OCI-LY7 (cell line): ENCODE data around the gene USP53. TPM values are rescaled to one million over a fixed set of nuclear protein-coding genes. Genes with fewer than 3 reads are reported as not detected.
"Not testable (repeated sequence)": the region's sequence is repeated elsewhere in the genome, so short reads cannot be mapped to it uniquely, and the experiment has no call there.

Source experiments
- BruUV-seq: library from RNA; stranded (reverse); fragments of 400-500 nt; replicated peaks from 2 replicates; lab custom pipeline; 2021; lab: Mats Ljungman, UMichigan
- CTCF ChIA-PET: fragments of 300-600 bp; sonication (Branson Sonifier 250); formaldehyde crosslinking; loops from one replicate; lab custom pipeline; 2022; ENCODE audit warnings: antibody characterized with exemption; ENCODE audit not compliant: unreplicated experiment; lab: Charles Lee
- POLR2A ChIA-PET: fragments of 300-600 bp; sonication (Branson Sonifier 250); formaldehyde crosslinking; loops from one replicate; lab custom pipeline; 2022; ENCODE audit warnings: antibody characterized with exemption; lab: Charles Lee
- DNase-seq: peaks from one replicate; pipeline ENCODE4 v3.0.0-alpha.2; 2015; ENCODE audit warnings: low spot score
- H2AFZ ChIP-seq: fragments of 200-600 bp; sonication (generic), shearing (Covaris generic); 2 replicates; pipeline ENCODE4 v1.6.1; 2014; ENCODE audit warnings: mild to moderate bottlenecking, antibody characterized with exemption, low read length, moderate library complexity
- H3K27ac ChIP-seq: fragments of 200-600 bp; sonication (generic); 2 replicates; pipeline ENCODE4 v1.5.1; 2014; ENCODE audit warnings: mixed run types, low read depth, mild to moderate bottlenecking, moderate library complexity, low read length, inconsistent platforms; ENCODE audit not compliant: poor library complexity, severe bottlenecking
- H3K36me3 ChIP-seq: fragments of 200-600 bp; sonication (generic); 2 replicates; pipeline ENCODE4 v1.6.1; 2014; ENCODE audit warnings: mild to moderate bottlenecking, antibody characterized with exemption, low read length, moderate library complexity, mixed read lengths; ENCODE audit not compliant: insufficient read depth
- H3K4me1 ChIP-seq: fragments of 200-600 bp; sonication (generic); 2 replicates; pipeline ENCODE4 v1.5.1; 2014; ENCODE audit warnings: mild to moderate bottlenecking, low read length; ENCODE audit not compliant: insufficient read depth, poor library complexity, severe bottlenecking
- H3K4me2 ChIP-seq: fragments of 200-600 bp; sonication (generic); 2 replicates; pipeline ENCODE4 v1.6.1; 2014; ENCODE audit warnings: mild to moderate bottlenecking, low read length
- H3K4me3 ChIP-seq: fragments of 200-600 bp; sonication (generic); 2 replicates; pipeline ENCODE4 v1.5.1; 2014; ENCODE audit warnings: mild to moderate bottlenecking, low read depth, low read length; ENCODE audit not compliant: poor library complexity, severe bottlenecking
- H3K79me2 ChIP-seq: fragments of 200-600 bp; sonication (generic); 2 replicates; pipeline ENCODE4 v1.6.1; 2016; ENCODE audit warnings: low read depth, mild to moderate bottlenecking, low read length, moderate library complexity, mixed read lengths; ENCODE audit not compliant: insufficient read depth
- H3K9me2 ChIP-seq: fragments of 200-600 bp; sonication (generic); 2 replicates; pipeline ENCODE4 v1.6.1; 2016; ENCODE audit warnings: mild to moderate bottlenecking, low read length, mixed read lengths; ENCODE audit not compliant: insufficient read depth
- H3K9me3 ChIP-seq: fragments of 200-600 bp; sonication (generic); 2 replicates; pipeline ENCODE4 v1.6.1; 2014; ENCODE audit warnings: mild to moderate bottlenecking, mixed run types, low read length, mixed read lengths
- H4K20me1 ChIP-seq: fragments of 200-600 bp; sonication (generic); 2 replicates; pipeline ENCODE4 v1.6.1; 2014; ENCODE audit warnings: mild to moderate bottlenecking, antibody characterized with exemption, low read length, moderate library complexity, mixed read lengths; ENCODE audit not compliant: insufficient read depth
- CTCF ChIP-seq: fragments of 200-600 bp; sonication (generic); conservative IDR thresholded peaks from 2 replicates; pipeline ENCODE4 v1.5.1; 2014; ENCODE audit warnings: mild to moderate bottlenecking, antibody characterized with exemption, low read length, moderate library complexity, mixed read lengths
- EZH2phosphoT487 ChIP-seq: fragments of 200-600 bp; sonication (generic); IDR thresholded peaks from 2 replicates; pipeline ENCODE4 v1.6.1; 2018; ENCODE audit warnings: low read depth, borderline replicate concordance, mild to moderate bottlenecking, mixed run types, antibody characterized with exemption, low read length, moderate library complexity, mixed read lengths
- intact Hi-C: fragments of 100-400 bp; cut with micrococcal nuclease; formaldehyde crosslinking; loops from one replicate; pipeline ENCODE4 v1.10.0; 2022; ENCODE audit not compliant: unreplicated experiment
- total RNA-seq, 2 experiments: library from RNA; depleted of rRNA in 1 of 2; stranded (reverse); fragments of >200 nt in 1 of 2; shearing (Covaris generic) in 1 of 2; gene quantifications; 2 replicates each; pipeline ENCODE4 v1.2.3, GENCODE V29; 2014 to 2022

USP53 gene
- total RNA-seq, 2 experiments from 2014 or later, result 4.9 to 9.2 TPM

GRCh38 chr4:119329835-119330620, 117.5 kb downstream of the USP53 start:
- CTCF ChIA-PET, result no interaction called here

GRCh38 chr4:119336332-119336979, 123.9 kb downstream of the USP53 start:
- intact Hi-C loops, H3K36me3 ChIP-seq, BruUV-seq, H4K20me1 ChIP-seq, H3K4me3 ChIP-seq, H3K79me2 ChIP-seq, H2AFZ ChIP-seq, H3K4me2 ChIP-seq, H3K4me1 ChIP-seq, CTCF ChIA-PET, POLR2A ChIA-PET, H3K27ac ChIP-seq, H3K9me3 ChIP-seq, DNase-seq, H3K9me2 ChIP-seq: not testable (repeated sequence)

More at GRCh38 chr4:119329835-119330620, 117.5 kb downstream of the USP53 start:
- TF ChIP-seq CTCF (no peak), EZH2phosphoT487 (no peak)
- no TSS peak for BruUV-seq
- Histone ChIP-seq H3K4me3 (no peak overlapping the region), H3K9me2 (no peaks in the 10 kb centered on the region), H3K4me1 (no peaks in the 10 kb centered on the region), H3K9me3 (no peaks in the 10 kb centered on the region), H2AFZ (no peak overlapping the region), H3K4me2 (no peak overlapping the region), H3K79me2 (no peaks in the 10 kb centered on the region), H4K20me1 (no peaks in the 10 kb centered on the region), H3K27ac (no peak overlapping the region), H3K36me3 (no peaks in the 10 kb centered on the region)
- no peak for DNase-seq
- POLR2A ChIA-PET, result interaction anchor here (0.6 kb wide), 1 partner anchor 154 kb away, joined by 4 read pairs; no protein-coding TSS in a partner anchor
- intact Hi-C loops, result no loop called here

GRCh38 chr4:119337010-119337409, 124.5 kb downstream of the USP53 start:
- no peak overlapping the region for H3K27ac ChIP-seq
- H3K4me3 ChIP-seq, result no peak overlapping the region
- no peaks in the 10 kb centered on the region for H3K36me3 ChIP-seq
- CTCF ChIA-PET, result no interaction called here
- no TSS peak for BruUV-seq
- no peak for DNase-seq
- no peak overlapping the region for H2AFZ ChIP-seq
- H4K20me1 ChIP-seq, result no peaks in the 10 kb centered on the region
- H3K4me1 ChIP-seq, result no peaks in the 10 kb centered on the region
- no peaks in the 10 kb centered on the region for H3K9me3 ChIP-seq
- TF ChIP-seq CTCF (no peak), EZH2phosphoT487 (no peak)
- POLR2A ChIA-PET, result no interaction called here
- H3K79me2 ChIP-seq, result no peaks in the 10 kb centered on the region
- H3K4me2 ChIP-seq, result no peak overlapping the region
- intact Hi-C loops, result no loop called here
- H3K9me2 ChIP-seq, result no peaks in the 10 kb centered on the region

GRCh38 chr4:119339895-119340294, 127.4 kb downstream of the USP53 start:
- H3K4me3 ChIP-seq, H3K36me3 ChIP-seq, H3K79me2 ChIP-seq, CTCF ChIA-PET, H3K27ac ChIP-seq, H3K4me1 ChIP-seq, H3K4me2 ChIP-seq, BruUV-seq, H4K20me1 ChIP-seq, H2AFZ ChIP-seq, intact Hi-C loops, DNase-seq, H3K9me2 ChIP-seq, H3K9me3 ChIP-seq: not testable (repeated sequence)
- POLR2A ChIA-PET, result interaction anchor here (0.6 kb wide), 1 partner anchor 424 kb away, joined by 3 read pairs; no protein-coding TSS in a partner anchor
